HG03159 (cell line): ENCODE results near the gene PAQR4.
"Not testable (repeated sequence)": the region's sequence is repeated elsewhere in the genome, so short reads cannot be mapped to it uniquely, and the experiment has no call there.

ENCODE experiments used
- ATAC-seq: cut with Tn5 transposase; IDR thresholded peaks from one replicate; pipeline ENCODE4 v1.9.1; 2021; ENCODE audit warnings: mild to moderate bottlenecking, moderate library complexity; ENCODE audit not compliant: unreplicated experiment

Gene PAQR4

GRCh38 chr16:2968738-2969544 lies at the start of gene PAQR4:
PAQR4 (plus strand) TSS chr16:2969348; CDS start chr16:2969675, 327 bp downstream.
- peak; percentile 66 for ATAC-seq

GRCh38 chr16:2919511-2920255 lies 49.5 kb upstream of the PAQR4 start:
- ATAC-seq = no peak

DNA sequence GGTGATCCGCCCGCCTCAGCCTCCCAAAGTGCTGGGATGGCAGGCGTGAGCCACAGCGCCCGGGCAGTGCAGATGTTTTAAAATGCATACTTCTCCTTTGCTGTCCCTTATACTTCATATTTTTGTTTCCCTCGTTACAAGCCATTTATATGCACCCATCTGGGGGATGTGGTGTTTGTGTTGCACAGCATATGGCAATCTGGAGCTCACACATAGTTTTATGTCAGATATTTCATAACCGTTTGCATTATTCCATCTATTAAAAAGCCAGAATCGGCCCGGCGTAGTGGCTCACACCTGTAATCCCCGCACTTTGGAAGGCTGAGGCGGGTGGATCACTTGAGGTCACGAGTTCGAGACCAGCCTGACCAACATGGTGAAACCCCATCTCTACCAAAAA lies 45.7 kb upstream of the PAQR4 start:
- no peak for ATAC-seq

GRCh38 chr16:2924901-2925755 lies 44.0 kb upstream of the PAQR4 start:
- no peak for ATAC-seq

- ATAC-seq = no peak
Measured at GRCh38 chr16:2925951-2926649, 43.0 kb upstream of the PAQR4 start.

DNA sequence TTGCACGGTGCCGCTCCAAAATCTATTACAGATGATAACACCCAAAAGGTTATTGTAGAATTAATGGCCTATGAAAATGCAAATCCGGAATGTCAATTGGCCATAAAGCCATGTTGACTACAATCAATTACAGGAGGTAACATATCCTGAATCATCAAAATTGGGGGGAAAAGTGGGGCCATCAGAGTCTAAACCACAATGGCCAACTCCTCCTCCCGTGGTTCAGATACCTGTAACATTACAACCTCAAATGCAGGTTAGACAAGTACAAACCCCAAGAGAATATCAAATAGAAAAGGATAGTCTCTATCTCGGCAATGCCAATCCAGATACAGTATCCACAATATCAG lies 42.5 kb upstream of the PAQR4 start:
- ATAC-seq = no peak

- ATAC-seq = peak; percentile 67
Measured at GRCh38 chr16:2927010-2927646, 42.0 kb upstream of the PAQR4 start.

- not testable (repeated sequence) for ATAC-seq
Measured at GRCh38 chr16:2928151-2928550, 41.0 kb upstream of the PAQR4 start.

GRCh38 chr16:2928796-2929195 lies 40.4 kb upstream of the PAQR4 start:
- no peak for ATAC-seq

- no peak for ATAC-seq
Measured at GRCh38 chr16:2929693-2930092, 39.5 kb upstream of the PAQR4 start.

DNA sequence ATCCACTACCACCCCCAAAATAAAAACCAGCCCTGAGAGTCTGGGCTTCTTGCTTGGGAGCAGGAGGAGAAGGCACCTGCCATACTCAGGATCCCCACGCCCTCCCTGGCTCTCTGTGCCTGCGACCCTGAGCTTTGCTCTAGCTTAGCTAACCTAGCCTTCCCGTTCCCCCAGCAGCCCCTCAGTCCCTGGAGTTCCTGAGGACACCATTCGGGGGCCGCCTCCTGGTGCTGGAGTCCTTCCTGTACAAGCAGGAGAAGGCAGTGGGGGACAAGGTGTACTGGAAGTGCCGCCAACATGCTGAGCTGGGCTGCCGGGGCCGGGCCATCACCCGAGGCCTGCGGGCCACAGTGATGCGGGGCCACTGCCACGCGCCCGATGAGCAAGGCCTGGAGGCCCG lies 38.9 kb upstream of the PAQR4 start:
- no peak for ATAC-seq

- not testable (repeated sequence) for ATAC-seq
Measured at GRCh38 chr16:2931231-2931914, 37.8 kb upstream of the PAQR4 start.

- no peak for ATAC-seq
Measured at GRCh38 chr16:2933136-2933535, 36.0 kb upstream of the PAQR4 start.

DNA sequence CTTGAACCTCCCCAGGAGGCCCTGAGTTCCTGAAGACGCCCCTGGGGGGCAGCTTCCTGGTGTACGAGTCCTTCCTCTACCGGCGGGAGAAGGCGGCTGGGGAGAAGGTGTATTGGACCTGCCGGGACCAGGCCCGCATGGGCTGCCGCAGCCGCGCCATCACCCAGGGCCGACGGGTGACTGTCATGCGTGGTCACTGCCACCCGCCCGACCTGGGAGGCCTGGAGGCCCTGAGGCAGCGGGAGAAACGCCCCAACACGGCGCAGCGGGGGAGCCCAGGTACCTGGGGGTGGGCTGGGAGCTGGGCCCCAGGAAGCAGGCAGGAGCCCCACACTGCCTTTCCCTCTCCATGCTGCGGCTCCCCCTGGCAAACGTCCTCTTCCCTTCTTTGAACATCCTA lies 35.4 kb upstream of the PAQR4 start:
- no peak for ATAC-seq

DNA sequence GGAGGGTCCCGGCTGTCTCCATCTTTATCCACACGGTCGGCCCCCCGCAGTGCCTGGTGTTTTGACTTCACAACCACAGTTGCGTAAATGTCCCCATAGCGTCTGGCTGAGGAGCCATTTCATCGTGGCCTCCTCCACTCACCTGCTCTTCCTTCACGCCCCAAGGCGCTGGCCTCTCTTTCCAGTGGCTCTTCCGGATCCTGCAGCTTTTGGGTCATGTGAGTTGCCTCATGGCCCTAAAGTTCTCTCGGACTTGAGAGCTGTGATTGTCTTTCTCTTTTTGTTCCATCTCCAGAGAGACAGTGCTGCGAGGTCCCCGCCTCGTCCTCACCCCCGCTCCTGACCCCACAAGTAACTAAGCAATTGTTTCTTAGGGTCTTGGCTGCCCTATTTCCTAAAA lies 34.7 kb upstream of the PAQR4 start:
- ATAC-seq = no peak

- ATAC-seq = no peak
Measured at GRCh38 chr16:2936436-2937011, 32.6 kb upstream of the PAQR4 start.

DNA sequence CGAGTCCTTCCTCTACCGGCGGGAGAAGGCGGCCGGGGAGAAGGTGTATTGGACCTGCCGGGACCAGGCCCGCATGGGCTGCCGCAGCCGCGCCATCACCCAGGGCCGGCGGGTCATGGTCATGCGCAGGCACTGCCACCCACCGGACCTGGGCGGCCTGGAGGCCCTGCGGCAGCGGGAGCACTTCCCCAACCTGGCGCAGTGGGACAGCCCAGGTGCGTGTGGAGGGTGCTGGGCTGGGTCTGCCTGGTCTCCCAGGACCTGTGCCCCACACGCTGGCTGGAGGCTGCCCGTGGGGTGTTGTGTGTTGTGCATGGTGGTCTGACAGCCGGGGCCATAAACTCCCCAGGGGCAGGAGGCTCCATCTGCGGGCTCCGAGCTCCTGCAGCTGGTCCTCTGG lies 32.0 kb upstream of the PAQR4 start:
- ATAC-seq = no peak

GRCh38 chr16:2938206-2938605 lies 30.9 kb upstream of the PAQR4 start:
- ATAC-seq = no peak

DNA sequence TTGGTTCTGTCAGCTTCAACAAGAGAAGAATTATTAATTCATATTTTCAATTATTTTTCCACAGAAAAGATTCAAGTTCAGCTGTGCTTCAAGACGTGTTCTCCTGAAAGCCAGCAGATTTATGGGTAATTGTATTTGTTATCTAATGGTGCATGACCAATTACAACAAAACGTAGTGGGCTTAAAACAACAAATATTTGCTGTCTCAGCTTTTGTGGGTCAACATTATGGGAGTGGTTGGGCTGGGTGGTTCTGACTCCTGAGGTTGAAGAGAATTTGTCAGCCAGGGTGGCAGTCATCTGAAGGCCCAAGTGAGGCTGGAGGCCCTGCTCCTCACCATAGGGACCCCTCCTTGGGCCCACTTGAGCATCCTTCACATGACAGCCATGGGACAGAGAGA lies 29.2 kb upstream of the PAQR4 start:
- ATAC-seq = no peak
